ENCODE results near the gene PARM1.

- TF ChIP-seq CTCF (IDR thresholded peaks at IDR 0.05) (no peak), POLR2AphosphoS5 (IDR thresholded peaks at IDR 0.05) (no peak)
These were observed 148.0 kb downstream of the PARM1 start for GRCh38 chr4:75080888-75081287.
